Tibial nerve (tissue), 4 donors: Measurements from ENCODE around the gene PHOX2A. TPM values are rescaled to one million over a fixed set of nuclear protein-coding genes. Genes with fewer than 3 reads are reported as not detected.

ENCODE experiments used
- DNase-seq, 2 donors: peaks; one replicate each; pipeline ENCODE4 v3.0.0-alpha.2; 2019; ENCODE audit warnings: low spot score in 2 of 2
- H3K27ac ChIP-seq, 4 donors: fragments of 200-600 bp; sonication (generic) in 3 of 4; one replicate each; pipeline ENCODE4 v1.5.1; 2017 to 2019; ENCODE audit warnings: mild to moderate bottlenecking in 1 of 4
- H3K27me3 ChIP-seq, 2 donors: fragments of 200-600 bp; sonication (generic) in 1 of 2; one replicate each; pipeline versions ENCODE4 v1.5.1 to v1.6.0; 2017 to 2019
- H3K36me3 ChIP-seq, 3 donors: fragments of 200-600 bp; sonication (generic); one replicate each; pipeline ENCODE4 v1.5.1; 2018 to 2019
- H3K4me1 ChIP-seq, 4 donors: fragments of 200-600 bp; sonication (generic) in 3 of 4; one replicate each; pipeline ENCODE4 v1.5.1; 2017 to 2019
- H3K4me3 ChIP-seq, 4 donors: fragments of 200-600 bp; sonication (generic) in 3 of 4; one replicate each; pipeline ENCODE4 v1.5.1; 2017 to 2019; ENCODE audit warnings: mild to moderate bottlenecking in 1 of 4, moderate library complexity in 1 of 4
- H3K9me3 ChIP-seq, 4 donors: fragments of 200-600 bp; sonication (generic) in 3 of 4; one replicate each; pipeline ENCODE4 v1.5.1; 2017 to 2019
- EP300 ChIP-seq, 2 donors: sonication (generic); formaldehyde crosslinking; IDR thresholded peaks; one replicate each; pipeline ENCODE4 v1.6.1; 2017; ENCODE audit warnings: antibody characterized with exemption in 2 of 2, mild to moderate bottlenecking in 1 of 2
- POLR2A ChIP-seq, 2 donors: fragments of 450-650 bp; IDR thresholded peaks; one replicate each; pipeline ENCODE4 v1.6.1; 2017; ENCODE audit warnings: antibody characterized with exemption in 2 of 2, mild to moderate bottlenecking in 2 of 2, moderate library complexity in 2 of 2
- WGBS, 2 donors: methylation state at CpG; one replicate each; pipeline ENCODE4 v1.1.5; 2018; 5-methylcytosine and 5-hydroxymethylcytosine counted together
- total RNA-seq, 4 donors: library from RNA; depleted of rRNA; stranded (reverse); fragments of >200 nt; gene quantifications; one replicate each; pipeline ENCODE4 v1.1.0, GENCODE V29; 2016
- TF ChIP-seq, protein P1 (sequence below), 5 experiments: fragments of 200-600 bp in 3 of 5; fragments of 450-650 bp in 2 of 5; sonication (generic) in 3 of 5; IDR thresholded peaks; one replicate each; pipeline ENCODE4 v1.5.1; 2016 to 2019; ENCODE audit warnings: antibody characterized with exemption in 5 of 5, mild to moderate bottlenecking in 3 of 5, moderate library complexity in 2 of 5

PHOX2A gene
- total RNA-seq, 4 donors from 2014 or later, result not detected

DNA sequence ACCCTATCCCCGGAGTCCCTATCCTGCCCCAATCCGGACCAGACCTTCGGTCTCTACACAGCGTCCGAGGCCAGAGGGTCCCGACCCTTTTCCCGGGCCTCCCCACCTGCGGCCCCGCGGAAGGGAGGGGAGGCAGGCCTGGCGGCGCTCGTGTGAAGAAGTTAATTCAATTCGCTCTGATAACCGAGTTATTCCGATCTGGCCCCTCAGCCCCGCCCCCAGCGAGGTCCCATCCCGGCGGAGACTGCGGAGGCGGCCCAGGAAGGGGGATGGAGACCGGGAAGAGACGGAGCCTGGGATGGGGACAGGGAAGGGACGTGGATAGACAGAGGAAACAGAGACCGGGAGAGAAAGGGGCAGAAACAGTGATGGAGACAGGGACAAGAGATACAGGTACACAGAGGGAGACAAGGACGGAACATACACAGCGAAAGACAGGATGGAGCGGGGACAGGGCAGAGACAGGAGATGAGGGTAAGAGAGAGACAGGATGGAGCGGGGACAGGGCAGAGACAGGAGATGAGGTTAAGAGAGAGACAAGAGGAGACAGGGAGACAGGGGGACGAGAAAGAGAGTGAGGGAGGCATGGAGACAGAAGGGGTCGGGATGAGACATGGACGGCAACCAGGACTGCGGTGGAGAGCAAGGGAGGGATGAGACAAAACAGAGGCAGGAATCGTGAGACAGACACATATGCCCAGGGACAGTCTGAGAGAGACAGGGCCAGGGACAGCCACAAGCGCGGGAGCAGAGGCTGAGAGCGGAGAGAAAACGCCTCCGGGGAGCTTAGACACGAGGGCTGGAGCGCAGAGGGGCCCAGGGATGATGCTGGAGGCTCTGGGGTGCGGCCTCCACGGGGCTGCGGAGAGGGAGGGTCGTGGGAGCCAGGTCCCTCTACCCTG, 636 bp upstream of the PHOX2A start:
- 8 to 11% methylated on average over 39 to 44 of the region's 46 CpGs for WGBS, 2 donors
- TF ChIP-seq EP300 (IDR thresholded peaks at IDR 0.05) (no peak), POLR2A (IDR thresholded peaks at IDR 0.05) (no peak)
- TF ChIP-seq, protein P1, sequence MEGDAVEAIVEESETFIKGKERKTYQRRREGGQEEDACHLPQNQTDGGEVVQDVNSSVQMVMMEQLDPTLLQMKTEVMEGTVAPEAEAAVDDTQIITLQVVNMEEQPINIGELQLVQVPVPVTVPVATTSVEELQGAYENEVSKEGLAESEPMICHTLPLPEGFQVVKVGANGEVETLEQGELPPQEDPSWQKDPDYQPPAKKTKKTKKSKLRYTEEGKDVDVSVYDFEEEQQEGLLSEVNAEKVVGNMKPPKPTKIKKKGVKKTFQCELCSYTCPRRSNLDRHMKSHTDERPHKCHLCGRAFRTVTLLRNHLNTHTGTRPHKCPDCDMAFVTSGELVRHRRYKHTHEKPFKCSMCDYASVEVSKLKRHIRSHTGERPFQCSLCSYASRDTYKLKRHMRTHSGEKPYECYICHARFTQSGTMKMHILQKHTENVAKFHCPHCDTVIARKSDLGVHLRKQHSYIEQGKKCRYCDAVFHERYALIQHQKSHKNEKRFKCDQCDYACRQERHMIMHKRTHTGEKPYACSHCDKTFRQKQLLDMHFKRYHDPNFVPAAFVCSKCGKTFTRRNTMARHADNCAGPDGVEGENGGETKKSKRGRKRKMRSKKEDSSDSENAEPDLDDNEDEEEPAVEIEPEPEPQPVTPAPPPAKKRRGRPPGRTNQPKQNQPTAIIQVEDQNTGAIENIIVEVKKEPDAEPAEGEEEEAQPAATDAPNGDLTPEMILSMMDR (IDR thresholded peaks at IDR 0.05), result no peak
- Histone ChIP-seq H3K27ac (no peak overlapping the region), H3K4me3 (peak overlapping the region in 1 of 4 donors; percentile 11), H3K9me3 (no peaks in the 10 kb centered on the region), H3K27me3 (peaks cover 0 to 85% of the 10 kb centered on the region in 2 donors), H3K4me1 (peaks cover 0 to 31% (median 15%) of the 10 kb centered on the region in 4 donors), H3K36me3 (no peaks in the 10 kb centered on the region)
- no peak for DNase-seq

- H3K27me3 ChIP-seq, result peaks cover 0 to 75% of the 10 kb centered on the region in 2 donors
- no peaks in the 10 kb centered on the region for H3K36me3 ChIP-seq
- no peaks in the 10 kb centered on the region for H3K9me3 ChIP-seq
- TF ChIP-seq EP300 (IDR thresholded peaks at IDR 0.05) (no peak), POLR2A (IDR thresholded peaks at IDR 0.05) (no peak)
- TF ChIP-seq, protein P1 (IDR thresholded peaks at IDR 0.05), result no peak
- WGBS, 2 donors, result 32 to 41% methylated on average over 32 to 43 of the region's 58 CpGs
- H3K4me3 ChIP-seq, result peak overlapping the region in 1 of 4 donors; percentile 11
- peaks cover 0 to 43% (median 23%) of the 10 kb centered on the region in 4 donors for H3K4me1 ChIP-seq
- no peak overlapping the region for H3K27ac ChIP-seq
- DNase-seq, result no peak
Measured at GRCh38 chr11:72243173-72244059, 560 bp downstream of the PHOX2A start.

- no peaks in the 10 kb centered on the region for H3K9me3 ChIP-seq
- TF ChIP-seq, protein P1 (IDR thresholded peaks at IDR 0.05), result no peak
- TF ChIP-seq EP300 (IDR thresholded peaks at IDR 0.05) (no peak), POLR2A (IDR thresholded peaks at IDR 0.05) (no peak)
- H3K27me3 ChIP-seq, result peaks cover 0 to 72% of the 10 kb centered on the region in 2 donors
- peaks cover 0 to 56% (median 27%) of the 10 kb centered on the region in 4 donors for H3K4me1 ChIP-seq
- H3K36me3 ChIP-seq, result peaks cover 0 to 9% (median 0%) of the 10 kb centered on the region in 3 donors
- H3K27ac ChIP-seq, result no peak overlapping the region
- DNase-seq, result no peak
- WGBS, 2 donors, result 98% methylated on average over 2 of the region's 2 CpGs
- H3K4me3 ChIP-seq, result no peak overlapping the region
Measured at GRCh38 chr11:72242141-72242540, 1.8 kb downstream of the PHOX2A start.

GRCh38 chr11:72241291-72241781, 2.6 kb downstream of the PHOX2A start:
- H3K27ac ChIP-seq, result no peak overlapping the region
- peaks cover 0 to 56% (median 27%) of the 10 kb centered on the region in 4 donors for H3K4me1 ChIP-seq
- 32 to 48% methylated on average over 17 to 20 of the region's 20 CpGs for WGBS, 2 donors
- no peak overlapping the region for H3K4me3 ChIP-seq
- TF ChIP-seq POLR2A (IDR thresholded peaks at IDR 0.05) (no peak), EP300 (IDR thresholded peaks at IDR 0.05) (no peak)
- TF ChIP-seq, protein P1 (IDR thresholded peaks at IDR 0.05), result no peak
- H3K9me3 ChIP-seq, result no peaks in the 10 kb centered on the region
- H3K27me3 ChIP-seq, result peaks cover 0 to 64% of the 10 kb centered on the region in 2 donors
- H3K36me3 ChIP-seq, result peaks cover 0 to 17% (median 0%) of the 10 kb centered on the region in 3 donors
- no peak for DNase-seq
